ENCODE results near the gene LRRN3.

LRRN3 gene

DNA sequence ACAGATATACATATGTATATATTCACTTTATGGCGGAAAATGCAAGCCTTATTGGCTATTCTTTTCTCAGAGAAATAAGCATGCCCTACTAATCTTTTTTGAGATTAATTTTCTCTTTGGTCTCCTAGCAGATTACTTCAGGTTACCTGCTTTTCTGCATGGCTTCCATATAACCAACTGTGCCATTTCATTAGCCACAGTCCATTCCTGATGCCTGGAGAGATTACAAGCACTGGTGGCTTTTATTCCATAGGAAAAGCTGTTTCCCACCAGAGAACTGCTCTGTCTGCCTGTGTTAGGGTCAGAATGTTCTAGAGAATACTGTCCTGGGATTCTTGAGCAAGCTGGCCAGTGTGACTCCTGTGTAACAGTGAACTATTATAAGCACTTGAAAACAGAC, 59.8 kb downstream of the LRRN3 start:
- H3K4me2 ChIP-seq (ENCODE audit: low read length), result no peak overlapping the region
- H3K27ac ChIP-seq (ENCODE audit: low read length), result no peak overlapping the region
- no peak overlapping the region for H2AFZ ChIP-seq (ENCODE audit: low read depth, low read length)
- H3K4me3 ChIP-seq (ENCODE audit: low read length), result no peak overlapping the region
- H3K9me3 ChIP-seq (ENCODE audit: insufficient read depth, low read length), result no peaks in the 10 kb centered on the region
- peaks cover 11% of the 10 kb centered on the region for H3K4me1 ChIP-seq (ENCODE audit: low read length)
- no peak overlapping the region for H3K9ac ChIP-seq (ENCODE audit: low read length)
- TF ChIP-seq, protein P1, sequence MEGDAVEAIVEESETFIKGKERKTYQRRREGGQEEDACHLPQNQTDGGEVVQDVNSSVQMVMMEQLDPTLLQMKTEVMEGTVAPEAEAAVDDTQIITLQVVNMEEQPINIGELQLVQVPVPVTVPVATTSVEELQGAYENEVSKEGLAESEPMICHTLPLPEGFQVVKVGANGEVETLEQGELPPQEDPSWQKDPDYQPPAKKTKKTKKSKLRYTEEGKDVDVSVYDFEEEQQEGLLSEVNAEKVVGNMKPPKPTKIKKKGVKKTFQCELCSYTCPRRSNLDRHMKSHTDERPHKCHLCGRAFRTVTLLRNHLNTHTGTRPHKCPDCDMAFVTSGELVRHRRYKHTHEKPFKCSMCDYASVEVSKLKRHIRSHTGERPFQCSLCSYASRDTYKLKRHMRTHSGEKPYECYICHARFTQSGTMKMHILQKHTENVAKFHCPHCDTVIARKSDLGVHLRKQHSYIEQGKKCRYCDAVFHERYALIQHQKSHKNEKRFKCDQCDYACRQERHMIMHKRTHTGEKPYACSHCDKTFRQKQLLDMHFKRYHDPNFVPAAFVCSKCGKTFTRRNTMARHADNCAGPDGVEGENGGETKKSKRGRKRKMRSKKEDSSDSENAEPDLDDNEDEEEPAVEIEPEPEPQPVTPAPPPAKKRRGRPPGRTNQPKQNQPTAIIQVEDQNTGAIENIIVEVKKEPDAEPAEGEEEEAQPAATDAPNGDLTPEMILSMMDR (IDR thresholded peaks at IDR 0.05; ENCODE audit: low read depth, low read length), result no peak
- H4K20me1 ChIP-seq (ENCODE audit: insufficient read depth, low read length), result no peaks in the 10 kb centered on the region
- H3K27me3 ChIP-seq (ENCODE audit: low read depth, low read length), result no peaks in the 10 kb centered on the region
- H3K36me3 ChIP-seq (replicated peaks; ENCODE audit: low read depth, low read length), result no peaks in the 10 kb centered on the region
- H3K79me2 ChIP-seq (ENCODE audit: low read length), result no peaks in the 10 kb centered on the region

DNA sequence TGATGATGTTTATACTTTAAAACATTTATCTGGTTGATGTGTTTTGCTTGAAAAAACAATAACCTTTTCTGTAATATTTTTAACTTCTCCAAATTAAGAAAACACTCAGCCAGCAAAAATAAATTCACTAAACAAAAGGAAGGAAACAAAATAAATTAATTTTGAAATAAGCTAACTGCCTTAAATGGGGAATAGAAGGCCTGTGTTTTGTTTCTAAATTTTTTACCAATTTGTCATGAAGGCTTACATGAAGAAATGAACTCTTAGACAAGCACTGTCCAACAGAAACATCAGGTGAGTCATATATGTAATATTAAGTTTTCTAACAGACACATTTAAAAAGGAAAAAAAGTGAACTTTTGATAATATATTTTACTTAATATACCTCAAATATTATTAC, 68.5 kb downstream of the LRRN3 start:
- H4K20me1 ChIP-seq (ENCODE audit: insufficient read depth, low read length), result no peaks in the 10 kb centered on the region
- no peak overlapping the region for H3K27ac ChIP-seq (ENCODE audit: low read length)
- no peaks in the 10 kb centered on the region for H3K36me3 ChIP-seq (replicated peaks; ENCODE audit: low read depth, low read length)
- TF ChIP-seq, protein P1 (IDR thresholded peaks at IDR 0.05; ENCODE audit: low read depth, low read length), result no peak
- TF ChIP-seq EZH2phosphoT487 (IDR thresholded peaks at IDR 0.05; ENCODE audit: low read depth), result no peak
- no peaks in the 10 kb centered on the region for H3K27me3 ChIP-seq (ENCODE audit: low read depth, low read length)
- H3K9me3 ChIP-seq (ENCODE audit: insufficient read depth, low read length), result no peaks in the 10 kb centered on the region
- no peaks in the 10 kb centered on the region for H3K79me2 ChIP-seq (ENCODE audit: low read length)
- H3K9ac ChIP-seq (ENCODE audit: low read length), result no peak overlapping the region
- no peak overlapping the region for H3K4me3 ChIP-seq (ENCODE audit: low read length)
- H3K4me2 ChIP-seq (ENCODE audit: low read length), result no peak overlapping the region
- no peak overlapping the region for H2AFZ ChIP-seq (ENCODE audit: low read depth, low read length)
- H3K4me1 ChIP-seq (ENCODE audit: low read length), result peaks cover 8% of the 10 kb centered on the region

DNA sequence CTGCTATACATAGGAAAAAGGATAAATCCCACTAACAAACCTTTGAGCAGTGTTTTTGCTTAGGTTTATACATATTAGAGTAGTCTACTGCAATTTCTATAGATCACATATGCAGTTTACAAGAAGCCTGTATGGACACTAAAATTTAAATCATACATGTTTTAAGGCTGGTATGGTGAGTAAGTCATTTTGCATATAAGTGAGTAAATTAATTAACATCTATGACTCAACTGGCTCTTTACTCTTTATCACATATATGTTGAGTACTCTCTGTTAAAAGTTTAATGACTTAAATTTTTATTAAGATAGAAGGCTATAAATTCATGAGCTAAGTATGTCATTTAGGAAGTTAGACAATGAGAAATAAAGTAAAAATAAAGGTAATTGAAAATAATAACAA, 69.4 kb downstream of the LRRN3 start:
- Histone ChIP-seq H3K27ac (ENCODE audit: low read length) (no peak overlapping the region), H3K9ac (ENCODE audit: low read length) (no peak overlapping the region), H3K4me1 (ENCODE audit: low read length) (peaks cover 8% of the 10 kb centered on the region), H3K4me3 (ENCODE audit: low read length) (no peak overlapping the region), H4K20me1 (ENCODE audit: insufficient read depth, low read length) (no peaks in the 10 kb centered on the region), H2AFZ (ENCODE audit: low read depth, low read length) (no peak overlapping the region), H3K9me3 (ENCODE audit: insufficient read depth, low read length) (no peaks in the 10 kb centered on the region), H3K36me3 (replicated peaks; ENCODE audit: low read depth, low read length) (no peaks in the 10 kb centered on the region), H3K79me2 (ENCODE audit: low read length) (no peaks in the 10 kb centered on the region), H3K4me2 (ENCODE audit: low read length) (no peak overlapping the region), H3K27me3 (ENCODE audit: low read depth, low read length) (no peaks in the 10 kb centered on the region)
- TF ChIP-seq, protein P1 (IDR thresholded peaks at IDR 0.05; ENCODE audit: low read depth, low read length), result no peak
- no peak for TF ChIP-seq EZH2phosphoT487 (IDR thresholded peaks at IDR 0.05; ENCODE audit: low read depth)

DNA sequence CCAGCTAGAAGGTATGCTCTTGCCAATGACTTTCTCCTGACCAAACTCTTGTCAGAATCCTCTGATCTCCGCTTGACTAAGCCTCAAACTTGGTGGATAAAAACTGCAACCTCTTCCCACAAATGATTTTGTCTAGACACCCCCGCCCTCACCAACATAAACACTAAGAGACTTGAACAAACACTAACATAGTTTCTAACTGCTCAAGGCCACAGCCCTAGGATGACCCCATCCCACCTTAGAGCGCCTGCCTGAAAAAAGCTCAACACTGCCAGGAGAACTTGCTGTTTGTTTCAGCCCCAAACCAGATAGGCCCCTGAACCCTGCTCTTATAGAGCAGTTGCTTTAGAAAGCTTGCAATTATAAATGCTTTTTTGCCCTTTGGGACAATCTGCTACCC, 71.8 kb downstream of the LRRN3 start:
- Histone ChIP-seq H3K4me3 (ENCODE audit: low read length) (no peak overlapping the region), H3K27me3 (ENCODE audit: low read depth, low read length) (no peaks in the 10 kb centered on the region), H3K79me2 (ENCODE audit: low read length) (no peaks in the 10 kb centered on the region), H3K4me1 (ENCODE audit: low read length) (peaks cover 8% of the 10 kb centered on the region), H3K4me2 (ENCODE audit: low read length) (no peak overlapping the region), H4K20me1 (ENCODE audit: insufficient read depth, low read length) (no peaks in the 10 kb centered on the region), H2AFZ (ENCODE audit: low read depth, low read length) (no peak overlapping the region), H3K27ac (ENCODE audit: low read length) (no peak overlapping the region), H3K9me3 (ENCODE audit: insufficient read depth, low read length) (no peaks in the 10 kb centered on the region), H3K9ac (ENCODE audit: low read length) (no peak overlapping the region), H3K36me3 (replicated peaks; ENCODE audit: low read depth, low read length) (no peaks in the 10 kb centered on the region)
- TF ChIP-seq, protein P1 (IDR thresholded peaks at IDR 0.05; ENCODE audit: low read depth, low read length), result no peak
- no peak for TF ChIP-seq EZH2phosphoT487 (IDR thresholded peaks at IDR 0.05; ENCODE audit: low read depth)
